Natural killer cell treated with Interleukin-12 subunit alpha and Interleukin-12 subunit beta and Interleukin-15 and Interleukin-18, amount 100 ng/mL, for 72 hours (primary cell): Measurements from ENCODE around the gene ABCC2. TPM values are rescaled to one million over a fixed set of nuclear protein-coding genes. Genes with fewer than 3 reads are reported as not detected.

Experiments
- ATAC-seq, 2 donors: fragments of 150-1000 bp; cut with Tn5 transposase in 1 of 2; sonication (Bioruptor Pico), chemical (Tn5 transposase) in 1 of 2; 2 replicates each; pipeline ENCODE4 v1.10.0; 2021
- DNase-seq: peaks from one replicate; pipeline ENCODE4 v3.0.0; 2022; ENCODE audit warnings: low spot score
- H3K27ac Mint-ChIP-seq, 2 donors: 1 replicate in 1 of 2; 2 replicates in 1 of 2; pipeline ENCODE4 v1.8.0; 2022; ENCODE audit warnings: mixed read lengths in 2 of 2, mild to moderate bottlenecking in 1 of 2, moderate library complexity in 1 of 2
- H3K27me3 Mint-ChIP-seq, 2 donors: 1 replicate in 1 of 2; 2 replicates in 1 of 2; pipeline ENCODE4 v1.8.0; 2022; ENCODE audit warnings: mixed read lengths in 2 of 2
- H3K36me3 Mint-ChIP-seq: one replicate; pipeline ENCODE4 v1.8.0; 2022; ENCODE audit warnings: mixed read lengths
- H3K4me1 Mint-ChIP-seq, 2 donors: 1 replicate in 1 of 2; 2 replicates in 1 of 2; pipeline ENCODE4 v1.8.0; 2022; ENCODE audit warnings: low read depth in 2 of 2, mixed read lengths in 2 of 2, mild to moderate bottlenecking in 1 of 2
- H3K4me3 Mint-ChIP-seq: one replicate; pipeline ENCODE4 v1.8.0; 2022; ENCODE audit warnings: mixed read lengths
- H3K9me3 Mint-ChIP-seq: 2 replicates; pipeline ENCODE4 v1.8.0; 2022; ENCODE audit warnings: mixed read lengths
- total RNA-seq, 2 donors: library from RNA; stranded (reverse); gene quantifications; one replicate each; pipeline ENCODE4 v1.2.3, GENCODE V29; 2022

Gene ABCC2
- total RNA-seq, 2 donors from 2014 or later = 1.5 to 3.4 TPM

DNA sequence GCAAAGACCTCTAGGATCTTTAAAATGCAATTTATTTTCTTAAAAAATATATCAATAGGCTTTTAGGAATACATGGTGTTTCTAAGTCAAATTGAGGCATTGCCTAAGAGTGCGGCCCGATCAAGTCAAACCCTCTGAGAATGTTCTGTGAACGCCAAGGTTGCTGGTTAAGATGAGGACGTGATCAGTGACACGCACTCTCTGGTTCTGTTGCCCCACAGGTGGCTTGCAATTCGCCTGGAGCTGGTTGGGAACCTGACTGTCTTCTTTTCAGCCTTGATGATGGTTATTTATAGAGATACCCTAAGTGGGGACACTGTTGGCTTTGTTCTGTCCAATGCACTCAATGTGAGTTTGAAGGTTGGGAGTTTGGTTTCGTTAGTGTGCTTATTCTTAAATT lies 59.3 kb downstream of the ABCC2 start:
- ATAC-seq (no peak), DNase-seq (no peak)
- Mint-ChIP-seq H3K27ac (no peak overlapping the region), H3K4me1 (peaks cover 8 to 14% of the 10 kb centered on the region in 2 donors), H3K9me3 (no peaks in the 10 kb centered on the region), H3K27me3 (no peaks in the 10 kb centered on the region), H3K36me3 (no peaks in the 10 kb centered on the region), H3K4me3 (no peak overlapping the region)

- ATAC-seq (no peak), DNase-seq (no peak)
- H3K9me3 Mint-ChIP-seq = no peaks in the 10 kb centered on the region
- H3K36me3 Mint-ChIP-seq = no peaks in the 10 kb centered on the region
- peak overlapping the region in 1 of 2 donors; percentile 4 for H3K27ac Mint-ChIP-seq
- H3K27me3 Mint-ChIP-seq = no peaks in the 10 kb centered on the region
- no peak overlapping the region for H3K4me3 Mint-ChIP-seq
- peaks cover 8 to 14% of the 10 kb centered on the region in 2 donors for H3K4me1 Mint-ChIP-seq
Measured at GRCh38 chr10:99843310-99843709, 60.9 kb downstream of the ABCC2 start.

DNA sequence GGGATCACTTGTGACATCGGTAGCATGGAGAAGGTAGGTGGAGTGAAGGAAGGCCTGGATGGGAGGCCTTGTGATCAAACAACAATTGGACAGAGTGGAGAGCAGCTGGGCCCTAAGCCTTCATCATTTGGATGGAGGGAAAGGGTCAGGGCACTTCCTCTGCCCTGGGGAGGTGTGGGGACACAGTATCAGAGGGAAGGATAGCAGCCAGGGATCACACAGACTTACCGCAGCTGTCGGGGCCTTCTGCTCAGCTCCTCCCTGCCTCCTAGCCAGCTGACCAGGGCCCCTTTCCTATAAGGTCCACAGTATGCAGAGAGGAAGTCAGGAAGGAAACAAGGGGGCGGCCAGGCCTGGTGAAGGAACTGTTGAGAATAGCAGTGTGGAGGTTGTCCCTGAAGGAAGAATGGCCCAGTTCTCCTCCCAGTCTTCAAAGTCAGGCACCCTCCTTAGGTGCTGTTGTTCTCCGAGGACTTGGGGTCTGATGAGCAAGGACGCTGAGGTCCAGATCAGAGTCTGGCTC lies 62.1 kb downstream of the ABCC2 start:
- Mint-ChIP-seq H3K4me1 (peaks cover 8 to 14% of the 10 kb centered on the region in 2 donors), H3K9me3 (no peaks in the 10 kb centered on the region), H3K4me3 (peak overlapping the region; percentile 22), H3K36me3 (no peaks in the 10 kb centered on the region), H3K27me3 (no peaks in the 10 kb centered on the region), H3K27ac (peak overlapping the region; percentile 4 to 15)
- DNase-seq (no peak), ATAC-seq (no peak)

DNA sequence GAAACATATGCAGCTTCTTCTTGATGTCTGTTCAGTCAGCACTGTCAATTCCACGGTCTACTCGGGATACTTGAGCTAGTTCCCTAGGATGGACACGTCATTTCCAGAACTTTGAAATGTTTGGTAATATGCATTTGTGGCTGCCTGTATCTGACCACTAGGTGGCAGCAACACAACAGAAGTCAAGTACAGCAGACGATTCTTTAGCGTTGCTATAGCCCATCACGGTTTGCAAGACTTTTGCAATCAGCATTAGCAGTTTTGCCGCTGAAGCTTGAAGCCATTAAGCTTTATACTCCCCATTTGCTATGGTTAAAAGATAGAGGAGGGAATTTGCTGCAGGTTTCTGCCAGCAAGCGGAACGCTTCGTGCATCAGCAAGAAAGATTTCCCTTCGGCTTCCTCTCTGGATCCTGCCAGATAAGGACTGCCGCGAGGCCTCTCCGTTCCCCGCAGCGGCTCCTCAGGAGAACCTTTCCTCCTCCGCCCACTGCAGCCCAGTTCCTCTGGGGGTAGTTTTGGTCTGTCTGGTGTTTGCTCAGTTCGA lies 63.5 kb downstream of the ABCC2 start:
- peak overlapping the region; percentile 24 for H3K4me3 Mint-ChIP-seq
- DNase-seq (peak; percentile 84), ATAC-seq (peak; percentile 84 to 87)
- no peaks in the 10 kb centered on the region for H3K27me3 Mint-ChIP-seq
- H3K9me3 Mint-ChIP-seq = no peaks in the 10 kb centered on the region
- H3K27ac Mint-ChIP-seq = no peak overlapping the region
- peaks cover 8 to 14% of the 10 kb centered on the region in 2 donors for H3K4me1 Mint-ChIP-seq
- no peaks in the 10 kb centered on the region for H3K36me3 Mint-ChIP-seq

- H3K4me1 Mint-ChIP-seq = peaks cover 8 to 14% of the 10 kb centered on the region in 2 donors
- H3K4me3 Mint-ChIP-seq = no peak overlapping the region
- no peak overlapping the region for H3K27ac Mint-ChIP-seq
- ATAC-seq (no peak), DNase-seq (no peak)
- H3K36me3 Mint-ChIP-seq = no peaks in the 10 kb centered on the region
- H3K9me3 Mint-ChIP-seq = no peaks in the 10 kb centered on the region
- H3K27me3 Mint-ChIP-seq = no peaks in the 10 kb centered on the region
Measured at GRCh38 chr10:99849057-99849456, 66.6 kb downstream of the ABCC2 start.

GRCh38 chr10:99849536-99849935 lies 67.1 kb downstream of the ABCC2 start:
- H3K4me3 Mint-ChIP-seq = no peak overlapping the region
- no peaks in the 10 kb centered on the region for H3K9me3 Mint-ChIP-seq
- H3K4me1 Mint-ChIP-seq = peaks cover 8 to 10% of the 10 kb centered on the region in 2 donors
- no peak for DNase-seq
- H3K27me3 Mint-ChIP-seq = no peaks in the 10 kb centered on the region
- no peak overlapping the region for H3K27ac Mint-ChIP-seq
- ATAC-seq = no peak
- no peaks in the 10 kb centered on the region for H3K36me3 Mint-ChIP-seq

GRCh38 chr10:99850021-99850766 lies 67.8 kb downstream of the ABCC2 start:
- H3K27me3 Mint-ChIP-seq = no peaks in the 10 kb centered on the region
- DNase-seq (no peak), ATAC-seq (no peak)
- peaks cover 8 to 10% of the 10 kb centered on the region in 2 donors for H3K4me1 Mint-ChIP-seq
- no peaks in the 10 kb centered on the region for H3K36me3 Mint-ChIP-seq
- no peak overlapping the region for H3K4me3 Mint-ChIP-seq
- H3K27ac Mint-ChIP-seq = no peak overlapping the region
- H3K9me3 Mint-ChIP-seq = no peaks in the 10 kb centered on the region

DNA sequence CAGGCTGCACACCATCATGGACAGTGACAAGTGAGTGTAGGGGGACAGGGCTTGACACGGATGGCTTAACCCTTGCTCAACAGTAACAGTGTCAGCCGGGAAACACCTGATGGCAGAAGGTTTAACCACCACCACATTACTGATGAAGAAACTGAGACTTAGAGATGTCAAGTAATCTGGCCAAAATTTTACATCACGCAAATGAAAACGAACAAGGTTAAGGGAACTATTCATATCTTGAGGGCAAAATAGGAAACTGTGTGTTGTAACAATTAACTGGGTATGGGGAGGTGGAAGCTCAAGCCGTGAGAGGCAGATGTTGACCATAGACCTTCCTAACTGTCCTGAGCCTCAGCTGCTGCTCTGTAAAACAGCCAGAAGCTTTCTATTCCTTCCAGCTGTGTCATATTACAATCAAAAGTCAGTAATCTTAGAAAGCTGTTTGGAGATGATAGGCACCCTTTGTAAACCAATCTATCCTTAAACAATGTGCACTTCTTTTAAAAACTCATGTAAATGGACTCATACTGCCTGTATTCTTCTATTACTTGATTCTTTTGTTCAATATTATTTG lies 68.4 kb downstream of the ABCC2 start:
- no peaks in the 10 kb centered on the region for H3K36me3 Mint-ChIP-seq
- peaks cover 5 to 6% of the 10 kb centered on the region in 2 donors for H3K4me1 Mint-ChIP-seq
- no peak overlapping the region for H3K4me3 Mint-ChIP-seq
- H3K27ac Mint-ChIP-seq = no peak overlapping the region
- no peaks in the 10 kb centered on the region for H3K27me3 Mint-ChIP-seq
- ATAC-seq (peak in 1 of 2 donors; percentile 29), DNase-seq (no peak)
- H3K9me3 Mint-ChIP-seq = no peaks in the 10 kb centered on the region

DNA sequence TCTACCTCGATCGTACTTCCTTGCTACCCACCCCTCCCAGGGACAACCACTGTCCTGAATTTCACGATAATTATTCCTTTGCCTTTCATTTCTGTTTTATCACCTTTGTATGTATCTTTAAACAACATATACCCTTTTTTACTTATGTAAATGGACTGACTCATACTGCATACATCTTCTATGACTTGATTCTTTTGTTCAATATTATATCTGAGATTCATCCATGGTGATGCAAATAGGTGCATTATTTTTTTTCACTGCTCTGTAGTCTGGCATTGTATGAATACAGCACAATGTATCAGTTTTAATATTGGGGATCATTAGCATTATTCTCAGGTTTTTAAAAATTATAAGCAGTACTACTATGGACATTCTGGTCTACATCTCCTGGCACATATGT lies 69.4 kb downstream of the ABCC2 start:
- H3K36me3 Mint-ChIP-seq = no peaks in the 10 kb centered on the region
- H3K9me3 Mint-ChIP-seq = no peaks in the 10 kb centered on the region
- no peaks in the 10 kb centered on the region for H3K4me1 Mint-ChIP-seq
- H3K27me3 Mint-ChIP-seq = no peaks in the 10 kb centered on the region
- H3K27ac Mint-ChIP-seq = no peak overlapping the region
- H3K4me3 Mint-ChIP-seq = no peak overlapping the region
- DNase-seq (no peak), ATAC-seq (no peak)

DNA sequence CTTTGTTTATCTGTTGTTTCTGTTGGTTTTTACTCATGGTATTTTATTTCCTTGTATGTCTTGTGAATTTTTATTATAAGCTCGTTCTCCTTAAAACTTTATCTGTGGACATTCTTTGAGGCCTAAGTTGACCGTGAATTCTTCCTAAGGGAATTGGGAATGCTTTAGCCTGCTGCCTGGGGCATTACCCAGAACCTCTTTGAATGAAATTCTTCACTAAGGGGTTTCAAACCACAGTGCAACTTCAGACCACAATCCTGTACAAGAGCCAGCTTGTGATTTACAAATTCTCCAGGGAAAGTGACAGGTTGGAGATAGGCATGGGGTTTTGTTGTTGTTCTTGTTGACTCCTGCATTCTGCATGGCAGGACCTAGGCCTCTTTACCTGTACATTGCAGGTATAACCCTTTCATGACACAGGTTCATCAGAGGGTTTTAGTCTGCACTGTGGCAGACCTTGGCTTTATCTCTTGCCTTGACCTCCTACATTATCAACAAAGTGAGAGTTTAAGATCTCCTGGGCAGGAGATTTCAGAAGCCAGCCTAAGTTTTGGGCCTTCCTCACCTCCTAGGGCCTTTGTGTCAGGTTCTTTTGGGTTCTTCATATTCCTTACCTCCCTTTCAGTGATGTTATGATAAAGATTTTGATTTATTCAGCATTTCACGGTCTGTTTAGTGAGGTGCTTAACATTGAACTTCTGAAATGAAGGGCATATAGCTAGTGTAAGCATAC lies 70.2 kb downstream of the ABCC2 start:
- DNase-seq (no peak), ATAC-seq (no peak)
- H3K27ac Mint-ChIP-seq = no peak overlapping the region
- H3K9me3 Mint-ChIP-seq = no peaks in the 10 kb centered on the region
- no peaks in the 10 kb centered on the region for H3K36me3 Mint-ChIP-seq
- no peaks in the 10 kb centered on the region for H3K4me1 Mint-ChIP-seq
- no peak overlapping the region for H3K4me3 Mint-ChIP-seq
- peaks cover 0 to under 1% of the 10 kb centered on the region in 2 donors for H3K27me3 Mint-ChIP-seq

GRCh38 chr10:99853655-99854054 lies 71.2 kb downstream of the ABCC2 start:
- H3K36me3 Mint-ChIP-seq = no peaks in the 10 kb centered on the region
- H3K9me3 Mint-ChIP-seq = no peaks in the 10 kb centered on the region
- H3K27ac Mint-ChIP-seq = no peak overlapping the region
- DNase-seq = no peak
- no peaks in the 10 kb centered on the region for H3K4me1 Mint-ChIP-seq
- peaks cover 0 to 2% of the 10 kb centered on the region in 2 donors for H3K27me3 Mint-ChIP-seq
- no peak for ATAC-seq
- no peak overlapping the region for H3K4me3 Mint-ChIP-seq

DNA sequence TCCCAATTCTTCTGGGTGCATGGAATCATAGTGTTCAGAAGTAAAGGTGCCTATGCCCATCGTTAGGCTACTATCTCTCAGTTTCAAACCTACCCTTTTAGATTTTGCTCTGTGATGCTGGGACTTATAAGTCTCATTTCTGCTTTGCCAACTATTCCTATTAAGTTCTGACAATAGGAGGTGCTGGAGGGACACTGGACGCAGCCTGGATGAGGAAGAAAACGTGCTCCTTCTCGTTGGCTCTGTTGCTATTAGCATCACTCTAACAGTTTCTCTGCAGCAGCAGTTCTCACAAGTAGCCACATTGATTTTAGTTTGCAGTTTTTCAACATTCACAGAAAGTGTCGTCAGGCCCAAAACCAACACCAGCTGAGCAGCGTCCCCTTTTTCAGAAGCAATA lies 72.4 kb downstream of the ABCC2 start:
- H3K4me1 Mint-ChIP-seq = no peaks in the 10 kb centered on the region
- ATAC-seq = no peak

GRCh38 chr10:99855479-99856071 lies 73.1 kb downstream of the ABCC2 start:
- no peaks in the 10 kb centered on the region for H3K4me1 Mint-ChIP-seq
- peaks cover 0 to 7% of the 10 kb centered on the region in 2 donors for H3K27me3 Mint-ChIP-seq
- ATAC-seq (no peak), DNase-seq (no peak)
- no peaks in the 10 kb centered on the region for H3K9me3 Mint-ChIP-seq
- H3K36me3 Mint-ChIP-seq = no peaks in the 10 kb centered on the region
- H3K27ac Mint-ChIP-seq = no peak overlapping the region
- no peak overlapping the region for H3K4me3 Mint-ChIP-seq

More for the DNA sequence above, 72.4 kb downstream of the ABCC2 start:
- Mint-ChIP-seq H3K27me3 (peaks cover 0 to 4% of the 10 kb centered on the region in 2 donors), H3K27ac (no peak overlapping the region), H3K9me3 (no peaks in the 10 kb centered on the region), H3K36me3 (no peaks in the 10 kb centered on the region), H3K4me3 (no peak overlapping the region)
- no peak for DNase-seq
